SU-DHL-6 (cell line): Measurements from ENCODE around the gene TADA3.

Experiments used
- EZH2phosphoT487 ChIP-seq: fragments of 200-600 bp; sonication (generic), shearing (Covaris generic); conservative IDR thresholded peaks from 2 replicates; pipeline ENCODE4 v1.6.1; 2018; ENCODE audit warnings: mild to moderate bottlenecking, antibody characterized with exemption, low read length, moderate library complexity, mixed read lengths
- TF ChIP-seq, protein P1 (sequence below): fragments of 200-600 bp; sonication (generic); IDR thresholded peaks from one replicate; pipeline ENCODE4 v1.5.1; 2017; ENCODE audit warnings: antibody characterized with exemption, mild to moderate bottlenecking, low read length, moderate library complexity; ENCODE audit not compliant: insufficient read depth, poor library complexity, severe bottlenecking

DNA sequence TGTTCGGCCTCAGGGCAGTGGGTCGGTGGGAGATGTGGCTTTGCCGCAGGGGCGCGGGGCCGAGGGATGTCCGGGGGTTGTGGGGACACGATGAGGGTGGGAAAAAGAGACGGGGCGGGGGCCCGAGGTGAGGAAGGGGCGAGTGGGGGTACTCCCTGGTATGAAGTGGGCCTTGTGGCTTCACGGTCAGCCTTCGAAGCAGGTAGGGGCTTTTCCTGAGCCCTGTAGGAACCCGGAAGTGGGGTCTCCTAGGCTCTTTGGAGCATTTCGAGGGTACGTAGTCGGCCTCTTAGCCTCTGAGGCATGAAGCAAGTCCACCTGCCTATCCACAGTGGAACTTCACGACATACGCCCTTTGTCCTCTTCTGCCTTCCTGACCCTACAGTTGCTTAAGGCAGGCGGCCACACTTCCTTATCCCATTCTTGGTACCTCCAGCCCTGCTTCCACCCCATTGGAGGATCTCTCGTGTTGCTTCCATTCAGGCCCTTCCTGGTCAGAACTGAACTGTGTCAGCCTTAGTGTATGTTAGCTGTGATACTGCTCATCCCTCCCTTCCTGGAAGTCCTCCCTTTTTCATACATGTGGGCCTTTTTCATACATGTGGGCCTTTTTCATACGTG lies 998 bp upstream of the TADA3 start:
- TF ChIP-seq, protein P1, sequence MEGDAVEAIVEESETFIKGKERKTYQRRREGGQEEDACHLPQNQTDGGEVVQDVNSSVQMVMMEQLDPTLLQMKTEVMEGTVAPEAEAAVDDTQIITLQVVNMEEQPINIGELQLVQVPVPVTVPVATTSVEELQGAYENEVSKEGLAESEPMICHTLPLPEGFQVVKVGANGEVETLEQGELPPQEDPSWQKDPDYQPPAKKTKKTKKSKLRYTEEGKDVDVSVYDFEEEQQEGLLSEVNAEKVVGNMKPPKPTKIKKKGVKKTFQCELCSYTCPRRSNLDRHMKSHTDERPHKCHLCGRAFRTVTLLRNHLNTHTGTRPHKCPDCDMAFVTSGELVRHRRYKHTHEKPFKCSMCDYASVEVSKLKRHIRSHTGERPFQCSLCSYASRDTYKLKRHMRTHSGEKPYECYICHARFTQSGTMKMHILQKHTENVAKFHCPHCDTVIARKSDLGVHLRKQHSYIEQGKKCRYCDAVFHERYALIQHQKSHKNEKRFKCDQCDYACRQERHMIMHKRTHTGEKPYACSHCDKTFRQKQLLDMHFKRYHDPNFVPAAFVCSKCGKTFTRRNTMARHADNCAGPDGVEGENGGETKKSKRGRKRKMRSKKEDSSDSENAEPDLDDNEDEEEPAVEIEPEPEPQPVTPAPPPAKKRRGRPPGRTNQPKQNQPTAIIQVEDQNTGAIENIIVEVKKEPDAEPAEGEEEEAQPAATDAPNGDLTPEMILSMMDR, result no peak
- TF ChIP-seq EZH2phosphoT487, result no peak
